Uterus (tissue), 4 donors: ENCODE measurements around the gene TBR1. TPM values are rescaled to one million over a fixed set of nuclear protein-coding genes. Genes with fewer than 3 reads are reported as not detected.

Source experiments
- DNase-seq, 2 donors: peaks; one replicate each; pipeline ENCODE4 v3.0.0-alpha.2; 2019 to 2020
- H3K27ac ChIP-seq, 2 donors: fragments of 200-600 bp; sonication (generic); 1 replicate in 1 of 2; 2 replicates in 1 of 2; pipeline ENCODE4 v1.5.1; 2016 to 2018
- H3K27me3 ChIP-seq, 2 donors: fragments of 200-600 bp; sonication (generic); one replicate each; pipeline ENCODE4 v1.5.1; 2018 to 2019; ENCODE audit warnings: control low read depth in 1 of 2
- H3K36me3 ChIP-seq, 2 donors: fragments of 200-600 bp; sonication (generic); one replicate each; pipeline ENCODE4 v1.5.1; 2019; ENCODE audit warnings: control low read depth in 1 of 2
- H3K4me1 ChIP-seq, 2 donors: fragments of 200-600 bp; sonication (generic); one replicate each; pipeline ENCODE4 v1.5.1; 2018 to 2019; ENCODE audit warnings: control low read depth in 1 of 2
- H3K4me3 ChIP-seq, 2 donors: fragments of 200-600 bp; sonication (generic); 1 replicate in 1 of 2; 2 replicates in 1 of 2; pipeline ENCODE4 v1.5.1; 2018 to 2019; ENCODE audit warnings: mild to moderate bottlenecking in 1 of 2
- H3K9me3 ChIP-seq, 2 donors: fragments of 200-600 bp; sonication (generic); one replicate each; pipeline ENCODE4 v1.5.1; 2019; ENCODE audit warnings: control low read depth in 1 of 2
- CTCF ChIP-seq, 4 experiments: fragments of 200-600 bp in 2 of 4; fragments of 450-650 bp in 2 of 4; sonication (generic) in 2 of 4; IDR thresholded peaks; one replicate each; pipeline ENCODE4 v1.5.1; 2016 to 2019; ENCODE audit warnings: antibody characterized with exemption in 4 of 4, mild to moderate bottlenecking in 2 of 4, moderate library complexity in 1 of 4
- POLR2A ChIP-seq, 2 donors: fragments of 450-650 bp; IDR thresholded peaks; one replicate each; pipeline ENCODE4 v1.6.1; 2016; ENCODE audit warnings: antibody characterized with exemption in 2 of 2, mild to moderate bottlenecking in 1 of 2, moderate library complexity in 1 of 2
- intact Hi-C: fragments of 100-400 bp; cut with DNase I; formaldehyde crosslinking; loops from one replicate; pipeline ENCODE4 v1.15.1; 2023; ENCODE audit warnings: low total_unique reads
- total RNA-seq, 4 donors: library from RNA; depleted of rRNA in 3 of 4; stranded (reverse); fragments of >200 nt in 3 of 4; gene quantifications; one replicate each; pipeline versions ENCODE4 v1.1.0 to v1.2.4, GENCODE V29; 2014 to 2023
- donor health status: DM: yes; HTN: yes; CAD: no.

TBR1 gene
- total RNA-seq, 4 donors from 2014 or later: not detected

- no peaks in the 10 kb centered on the region for H3K36me3 ChIP-seq
- DNase-seq: no peak
- no peaks in the 10 kb centered on the region for H3K4me1 ChIP-seq
- H3K4me3 ChIP-seq: no peak overlapping the region
- H3K27me3 ChIP-seq: no peaks in the 10 kb centered on the region
- no peak overlapping the region for H3K27ac ChIP-seq
- H3K9me3 ChIP-seq: no peaks in the 10 kb centered on the region
- intact Hi-C loops: no loop called here
- no peak for TF ChIP-seq POLR2A (IDR thresholded peaks at IDR 0.05)
- TF ChIP-seq CTCF (IDR thresholded peaks at IDR 0.05): no peak
Observed at GRCh38 chr2:161373942-161374341, 42.2 kb upstream of the TBR1 start.

DNA sequence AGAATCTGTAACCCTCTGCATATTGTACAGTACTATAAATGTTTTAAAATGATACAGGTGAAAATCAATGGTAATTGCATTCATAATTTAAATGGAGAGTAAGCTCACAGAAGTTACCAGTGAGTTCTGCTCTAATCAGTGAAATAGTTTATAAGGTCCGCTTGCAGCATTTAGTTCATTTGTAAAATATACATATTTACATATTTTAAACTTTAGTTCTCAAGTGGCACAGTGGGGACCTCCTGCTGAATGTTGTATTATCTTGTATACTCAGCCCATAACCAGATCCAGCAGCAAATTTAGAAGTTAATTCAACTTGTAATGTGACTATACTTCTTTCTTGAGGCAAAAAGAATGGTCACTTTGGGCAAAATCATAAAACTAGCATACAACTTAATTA, 41.7 kb upstream of the TBR1 start:
- DNase-seq: no peak
- H3K9me3 ChIP-seq: no peaks in the 10 kb centered on the region
- no peak overlapping the region for H3K4me3 ChIP-seq
- intact Hi-C loops: no loop called here
- TF ChIP-seq POLR2A (IDR thresholded peaks at IDR 0.05) (no peak), CTCF (IDR thresholded peaks at IDR 0.05) (no peak)
- H3K27ac ChIP-seq: no peak overlapping the region
- H3K27me3 ChIP-seq: no peaks in the 10 kb centered on the region
- no peaks in the 10 kb centered on the region for H3K4me1 ChIP-seq
- no peaks in the 10 kb centered on the region for H3K36me3 ChIP-seq

GRCh38 chr2:161379740-161380139, 36.4 kb upstream of the TBR1 start:
- Histone ChIP-seq H3K36me3 (no peaks in the 10 kb centered on the region), H3K27me3 (no peaks in the 10 kb centered on the region), H3K4me1 (no peaks in the 10 kb centered on the region), H3K27ac (no peak overlapping the region), H3K4me3 (no peak overlapping the region), H3K9me3 (no peaks in the 10 kb centered on the region)
- TF ChIP-seq CTCF (IDR thresholded peaks at IDR 0.05) (no peak), POLR2A (IDR thresholded peaks at IDR 0.05) (no peak)
- no peak for DNase-seq
- intact Hi-C loops: no loop called here

DNA sequence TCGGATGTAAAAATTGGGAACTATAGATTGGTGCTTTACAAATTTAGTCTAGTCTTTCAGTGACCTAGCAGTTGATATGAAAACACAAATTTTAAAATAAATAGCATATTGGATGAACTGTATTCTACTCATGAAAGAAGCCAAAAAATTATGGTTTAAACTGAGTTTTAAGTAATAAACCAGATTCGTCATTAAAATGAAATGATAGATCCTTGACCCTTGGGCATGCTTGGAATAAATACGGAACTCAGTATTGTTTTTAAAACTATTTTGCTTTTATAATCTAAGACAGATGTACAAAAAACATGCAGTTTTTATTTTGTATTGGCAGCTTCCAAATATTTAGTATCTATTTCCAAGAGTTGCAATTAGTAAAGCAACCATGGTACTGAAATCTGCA, 34.6 kb upstream of the TBR1 start:
- Histone ChIP-seq H3K9me3 (no peaks in the 10 kb centered on the region), H3K4me1 (no peaks in the 10 kb centered on the region), H3K27me3 (no peaks in the 10 kb centered on the region), H3K27ac (no peak overlapping the region), H3K36me3 (no peaks in the 10 kb centered on the region), H3K4me3 (no peak overlapping the region)
- intact Hi-C loops: no loop called here
- no peak for DNase-seq
- TF ChIP-seq CTCF (IDR thresholded peaks at IDR 0.05): no peak
- no peak for TF ChIP-seq POLR2A (IDR thresholded peaks at IDR 0.05)

GRCh38 chr2:161382747-161383146, 33.4 kb upstream of the TBR1 start:
- no peak for DNase-seq
- TF ChIP-seq POLR2A (IDR thresholded peaks at IDR 0.05): no peak
- no peak for TF ChIP-seq CTCF (IDR thresholded peaks at IDR 0.05)

More at GRCh38 chr2:161382747-161383146, 33.4 kb upstream of the TBR1 start:
- no peaks in the 10 kb centered on the region for H3K36me3 ChIP-seq
- no peak overlapping the region for H3K4me3 ChIP-seq
- H3K9me3 ChIP-seq: no peaks in the 10 kb centered on the region
- intact Hi-C loops: no loop called here
- no peaks in the 10 kb centered on the region for H3K4me1 ChIP-seq
- no peaks in the 10 kb centered on the region for H3K27me3 ChIP-seq
- no peak overlapping the region for H3K27ac ChIP-seq
